Liver (tissue), 9 donors: ENCODE results near the gene NT5C1A. TPM values are rescaled to one million over a fixed set of nuclear protein-coding genes. Genes with fewer than 3 reads are reported as not detected.
A peak's percentile ranks its signal among the peaks of the same experiment; 100 is the strongest.

Source experiments
- DNase-seq: peaks from one replicate; pipeline ENCODE4 v3.0.0-alpha.2; 2017; ENCODE audit warnings: low spot score
- H3K27ac ChIP-seq, 2 donors: one replicate each; pipeline ENCODE4 v1.7.0; 2013; ENCODE audit warnings: inconsistent platforms in 2 of 2, low read length in 2 of 2, control low read depth in 1 of 2, low read depth in 1 of 2, mild to moderate bottlenecking in 1 of 2
- H3K27me3 ChIP-seq, 4 donors: one replicate each; pipeline versions ENCODE4 v1.6.1 to v1.7.0; 2013; ENCODE audit warnings: low read length in 3 of 4, inconsistent platforms in 1 of 4, mild to moderate bottlenecking in 1 of 4, moderate library complexity in 1 of 4; ENCODE audit not compliant: control insufficient read depth in 4 of 4, insufficient read depth in 4 of 4
- H3K36me3 ChIP-seq, 4 donors: one replicate each; pipeline versions ENCODE4 v1.6.1 to v1.7.0; 2013; ENCODE audit warnings: low read length in 3 of 4, mild to moderate bottlenecking in 3 of 4, low read depth in 1 of 4, moderate library complexity in 1 of 4; ENCODE audit not compliant: control insufficient read depth in 4 of 4, insufficient read depth in 3 of 4
- H3K4me1 ChIP-seq, 4 donors: one replicate each; pipeline versions ENCODE4 v1.6.1 to v1.7.0; 2013; ENCODE audit warnings: low read length in 3 of 4, mild to moderate bottlenecking in 3 of 4, moderate library complexity in 1 of 4; ENCODE audit not compliant: control insufficient read depth in 4 of 4, insufficient read depth in 4 of 4
- H3K4me3 ChIP-seq, 3 donors: one replicate each; pipeline versions ENCODE4 v1.6.1 to v1.7.0; 2013; ENCODE audit warnings: low read length in 3 of 3, control low read depth in 1 of 3, low read depth in 1 of 3, mild to moderate bottlenecking in 1 of 3
- H3K9ac ChIP-seq, 2 donors: one replicate each; pipeline ENCODE4 v1.7.0; 2013; ENCODE audit warnings: low read length in 2 of 2, mild to moderate bottlenecking in 2 of 2, moderate library complexity in 2 of 2, control low read depth in 1 of 2, low read depth in 1 of 2
- H3K9me3 ChIP-seq, 4 donors: one replicate each; pipeline versions ENCODE4 v1.6.1 to v1.7.0; 2013; ENCODE audit warnings: low read length in 3 of 4; ENCODE audit not compliant: control insufficient read depth in 4 of 4
- EGR1 ChIP-seq, 2 donors: IDR thresholded peaks; 2 replicates each; pipeline ENCODE4 v1.6.1; 2016 to 2018; ENCODE audit warnings: antibody characterized with exemption in 2 of 2, low read depth in 2 of 2
- FOXA1 ChIP-seq: IDR thresholded peaks from 2 replicates; pipeline ENCODE4 v1.6.1; 2016; ENCODE audit warnings: antibody characterized with exemption
- FOXA2 ChIP-seq: IDR thresholded peaks from 2 replicates; pipeline ENCODE4 v1.6.1; 2016; ENCODE audit warnings: antibody characterized with exemption
- GABPA ChIP-seq, 2 donors: IDR thresholded peaks in 1 of 2; conservative IDR thresholded peaks in 1 of 2; 2 replicates each; pipeline ENCODE4 v1.6.1; 2016; ENCODE audit warnings: antibody characterized with exemption in 2 of 2, mild to moderate bottlenecking in 1 of 2, moderate library complexity in 1 of 2
- JUND ChIP-seq, 2 donors: IDR thresholded peaks; 2 replicates each; pipeline ENCODE4 v1.6.1; 2016; ENCODE audit warnings: antibody characterized with exemption in 2 of 2
- NR2F2 ChIP-seq: IDR thresholded peaks from 2 replicates; pipeline ENCODE4 v1.6.1; 2016; ENCODE audit warnings: antibody characterized with exemption
- RXRA ChIP-seq, 2 donors: IDR thresholded peaks; 2 replicates each; pipeline ENCODE4 v1.6.1; 2017 to 2018; ENCODE audit warnings: antibody characterized with exemption in 2 of 2, mild to moderate bottlenecking in 1 of 2
- SP1 ChIP-seq: IDR thresholded peaks from 2 replicates; pipeline ENCODE4 v1.6.1; 2018; ENCODE audit warnings: antibody characterized with exemption, mild to moderate bottlenecking
- TAF1 ChIP-seq: conservative IDR thresholded peaks from 2 replicates; pipeline ENCODE4 v1.6.1; 2016; ENCODE audit warnings: antibody characterized with exemption, mild to moderate bottlenecking
- WGBS: extraction: QIAGEN DNeasy Blood & Tissue Kit; methylation state at CpG from one replicate; pipeline ENCODE4 v1.1.7; 2013; 5-methylcytosine and 5-hydroxymethylcytosine counted together
- polyA plus RNA-seq, 2 donors: library from polyadenylated mRNA; stranded (reverse) in 1 of 2; unstranded in 1 of 2; fragments of 200-250 nt in 1 of 2; fragments of >200 nt in 1 of 2; fragmentation: Nextera tagmentation in 1 of 2; extraction: Ambion mirVana in 1 of 2; gene quantifications; one replicate each; pipeline versions ENCODE4 v1.2.1 to v1.2.3, GENCODE V29; 2013 to 2015
- total RNA-seq, 2 donors: library from RNA; depleted of rRNA; stranded (reverse); fragments of >200 nt; gene quantifications; one replicate each; pipeline ENCODE4 v1.2.3, GENCODE V29; 2014
- TF ChIP-seq, protein P1 (sequence below): IDR thresholded peaks from 2 replicates; pipeline ENCODE4 v1.6.1; 2016; ENCODE audit warnings: antibody characterized with exemption, mild to moderate bottlenecking
- TF ChIP-seq, protein P2 (sequence below): IDR thresholded peaks from 2 replicates; pipeline ENCODE4 v1.6.1; 2016; ENCODE audit warnings: antibody characterized with exemption
- TF ChIP-seq, protein P3 (sequence below): IDR thresholded peaks from 2 replicates; pipeline ENCODE4 v1.6.1; 2016; ENCODE audit warnings: antibody characterized with exemption
- donor health status: healthy.
- donor health status: healthy.
- donor health status: healthy.
- donor health status: healthy.
- donor health status: healthy.

Gene NT5C1A
- total and polyA plus RNA-seq, 4 donors, result 0.05 to 0.08 TPM; not detected in 2

DNA sequence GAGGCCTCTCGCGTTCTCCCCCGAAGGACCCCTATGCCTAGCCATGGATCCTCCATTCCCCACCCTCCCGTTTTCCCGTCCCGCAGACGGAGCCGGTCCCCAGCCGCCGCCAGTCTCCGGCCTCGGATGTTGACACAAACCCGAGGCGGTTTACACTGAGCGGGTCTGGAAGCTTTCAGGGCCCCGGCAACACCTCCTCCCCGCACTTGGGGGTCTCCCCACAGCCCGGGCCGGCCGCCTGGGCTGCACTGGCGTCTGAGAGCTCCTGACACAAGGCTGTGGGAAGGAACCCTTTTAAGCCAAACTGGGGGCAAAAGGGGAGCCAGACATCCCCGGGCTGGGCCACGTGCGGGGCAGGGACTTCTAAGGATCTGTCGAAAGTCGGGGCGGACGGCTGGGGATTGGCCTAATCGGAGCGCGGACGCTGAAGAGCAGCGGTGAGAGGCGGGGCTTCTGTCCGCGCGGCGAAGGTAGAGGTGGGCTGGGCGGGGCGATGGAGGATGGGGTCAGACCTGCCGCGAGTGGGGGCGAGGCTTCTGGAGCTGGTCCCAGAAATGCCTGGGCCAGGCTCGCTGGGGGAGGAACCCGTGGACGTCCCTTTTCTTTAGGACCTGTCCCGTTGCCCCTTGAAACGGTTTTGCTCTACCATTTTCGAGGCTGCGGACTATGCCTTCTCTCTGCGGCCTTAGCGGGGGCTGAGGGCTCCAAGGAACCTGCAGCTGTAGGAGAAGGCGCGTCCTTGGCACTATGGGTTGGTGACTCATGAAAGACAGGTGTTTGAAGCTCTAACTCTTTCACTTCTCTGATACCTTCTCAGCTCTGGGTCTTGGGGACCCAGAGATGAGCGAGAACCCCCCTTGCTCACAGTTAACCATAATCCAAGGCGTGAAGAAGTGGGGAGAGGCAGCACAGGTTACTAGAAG is 20.5 kb upstream of the NT5C1A start:
- no peak overlapping the region for H3K9ac ChIP-seq
- no peak for TF ChIP-seq FOXA1
- no peak for TF ChIP-seq FOXA2

DNA sequence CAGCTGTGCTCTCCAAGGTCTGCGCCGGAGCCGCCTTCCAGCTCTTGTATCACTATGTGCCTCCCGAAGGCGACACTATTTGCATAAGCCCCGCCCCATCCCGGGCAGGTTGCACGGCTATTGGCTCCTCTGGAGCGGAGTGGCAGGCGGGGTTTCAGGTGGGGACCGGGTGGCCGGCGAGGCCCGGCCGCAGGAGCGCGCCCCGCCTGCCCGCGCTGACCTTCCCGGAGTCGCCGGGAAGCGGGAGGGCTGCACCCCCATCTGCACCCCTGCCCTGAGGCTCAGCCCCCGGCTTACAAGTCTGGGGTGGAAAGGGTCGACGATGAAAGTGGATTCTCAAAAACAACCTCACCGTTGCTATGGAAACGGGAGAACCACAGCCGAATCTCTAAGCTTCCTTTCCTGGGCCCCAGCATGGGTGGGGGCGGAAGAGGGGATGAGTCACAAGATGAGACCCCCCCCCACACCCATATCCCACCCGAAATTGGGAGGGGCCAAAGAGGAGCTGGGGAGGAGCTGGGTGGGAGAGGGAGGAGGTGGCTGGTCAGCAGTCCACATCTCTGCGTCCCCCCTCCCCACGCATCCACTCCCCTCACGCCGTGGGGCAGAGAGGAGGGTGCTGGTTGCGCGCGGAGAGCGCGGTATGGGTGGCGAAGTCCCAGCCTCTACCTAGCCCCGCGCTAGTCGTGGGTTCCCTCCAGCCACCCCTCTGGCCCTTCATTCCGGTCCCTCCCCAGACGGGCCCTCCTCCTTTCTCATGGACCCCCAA is 19.7 kb upstream of the NT5C1A start, which contains the start of gene HPCAL4:
TSS of gene HPCAL4 (minus strand) at position 51 of the 769 bp plus-strand sequence. CDS start 6,830 bp downstream, outside the sequence.
- Histone ChIP-seq H3K4me3 (peak within 1 kb of the TSS in 1 of 3 donors; percentile 35), H3K27ac (no peak within 1 kb of the TSS), H3K36me3 (no peaks in the 10 kb centered on the region), H3K4me1 (peaks cover 0 to 14% (median 10%) of the 10 kb centered on the region in 4 donors), H3K9me3 (no peaks in the 10 kb centered on the region), H3K9ac (no peak within 1 kb of the TSS), H3K27me3 (peaks cover 2 to 7% (median 5%) of the 10 kb centered on the region in 4 donors)
- 6% methylated on average over 47 of the region's 47 CpGs for WGBS
- DNase-seq, result peak; percentile 88
- TF ChIP-seq RXRA (IDR thresholded peaks at IDR 0.05), result no peak
- no peak for TF ChIP-seq JUND (IDR thresholded peaks at IDR 0.05)
- no peak for TF ChIP-seq GABPA (IDR thresholded peaks at IDR 0.05 in 1 of 2, conservative IDR thresholded peaks at IDR 0.05 in 1 of 2)
- no peak for TF ChIP-seq FOXA1
- no peak for TF ChIP-seq SP1
- no peak for TF ChIP-seq NR2F2

More for the DNA sequence above, 20.5 kb upstream of the NT5C1A start:
- H3K9me3 ChIP-seq, result no peaks in the 10 kb centered on the region
- no peak overlapping the region for H3K27ac ChIP-seq
- H3K27me3 ChIP-seq, result peaks cover 0 to 7% (median 2%) of the 10 kb centered on the region in 4 donors
- peaks cover 0 to 14% (median 10%) of the 10 kb centered on the region in 4 donors for H3K4me1 ChIP-seq
- DNase-seq, result no peak
- no peaks in the 10 kb centered on the region for H3K36me3 ChIP-seq
- peak overlapping the region in 1 of 3 donors; percentile 35 for H3K4me3 ChIP-seq
- WGBS, result 13% methylated on average over 56 of the region's 56 CpGs

DNA sequence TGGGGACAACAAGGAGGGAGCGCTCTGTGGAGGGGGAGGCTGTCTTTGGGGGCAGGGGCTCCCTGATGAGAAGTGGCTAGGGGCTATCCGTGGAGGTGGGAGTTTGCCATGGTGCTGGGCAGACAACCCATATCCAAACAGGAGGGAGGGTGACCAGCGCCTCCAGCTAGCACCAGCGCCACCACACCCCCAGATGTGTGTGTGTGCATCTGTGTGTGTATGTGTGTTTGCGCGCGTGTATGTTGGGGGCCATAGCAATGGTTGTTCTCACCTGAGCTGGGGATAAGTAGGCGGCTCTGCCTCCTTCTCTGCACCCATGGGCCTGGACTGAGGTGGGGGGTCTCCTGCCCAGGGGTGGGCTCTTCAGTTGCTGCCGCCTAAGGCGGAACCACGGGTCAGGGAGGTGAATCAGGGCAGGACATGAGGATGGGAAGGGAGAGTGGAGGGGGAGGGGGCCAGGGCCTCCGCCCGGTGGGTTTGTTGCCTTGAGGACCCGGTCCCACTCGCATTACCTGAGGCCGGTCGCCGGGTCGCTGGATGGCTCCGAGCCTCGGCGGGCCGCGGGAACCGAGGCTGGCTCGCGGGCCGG is 19.0 kb upstream of the NT5C1A start:
- TF ChIP-seq, protein P1, sequence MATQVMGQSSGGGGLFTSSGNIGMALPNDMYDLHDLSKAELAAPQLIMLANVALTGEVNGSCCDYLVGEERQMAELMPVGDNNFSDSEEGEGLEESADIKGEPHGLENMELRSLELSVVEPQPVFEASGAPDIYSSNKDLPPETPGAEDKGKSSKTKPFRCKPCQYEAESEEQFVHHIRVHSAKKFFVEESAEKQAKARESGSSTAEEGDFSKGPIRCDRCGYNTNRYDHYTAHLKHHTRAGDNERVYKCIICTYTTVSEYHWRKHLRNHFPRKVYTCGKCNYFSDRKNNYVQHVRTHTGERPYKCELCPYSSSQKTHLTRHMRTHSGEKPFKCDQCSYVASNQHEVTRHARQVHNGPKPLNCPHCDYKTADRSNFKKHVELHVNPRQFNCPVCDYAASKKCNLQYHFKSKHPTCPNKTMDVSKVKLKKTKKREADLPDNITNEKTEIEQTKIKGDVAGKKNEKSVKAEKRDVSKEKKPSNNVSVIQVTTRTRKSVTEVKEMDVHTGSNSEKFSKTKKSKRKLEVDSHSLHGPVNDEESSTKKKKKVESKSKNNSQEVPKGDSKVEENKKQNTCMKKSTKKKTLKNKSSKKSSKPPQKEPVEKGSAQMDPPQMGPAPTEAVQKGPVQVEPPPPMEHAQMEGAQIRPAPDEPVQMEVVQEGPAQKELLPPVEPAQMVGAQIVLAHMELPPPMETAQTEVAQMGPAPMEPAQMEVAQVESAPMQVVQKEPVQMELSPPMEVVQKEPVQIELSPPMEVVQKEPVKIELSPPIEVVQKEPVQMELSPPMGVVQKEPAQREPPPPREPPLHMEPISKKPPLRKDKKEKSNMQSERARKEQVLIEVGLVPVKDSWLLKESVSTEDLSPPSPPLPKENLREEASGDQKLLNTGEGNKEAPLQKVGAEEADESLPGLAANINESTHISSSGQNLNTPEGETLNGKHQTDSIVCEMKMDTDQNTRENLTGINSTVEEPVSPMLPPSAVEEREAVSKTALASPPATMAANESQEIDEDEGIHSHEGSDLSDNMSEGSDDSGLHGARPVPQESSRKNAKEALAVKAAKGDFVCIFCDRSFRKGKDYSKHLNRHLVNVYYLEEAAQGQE, result no peak
- TF ChIP-seq EGR1 (IDR thresholded peaks at IDR 0.05; ENCODE audit: low read depth in 2 of 2), result no peak
- TF ChIP-seq, protein P2, sequence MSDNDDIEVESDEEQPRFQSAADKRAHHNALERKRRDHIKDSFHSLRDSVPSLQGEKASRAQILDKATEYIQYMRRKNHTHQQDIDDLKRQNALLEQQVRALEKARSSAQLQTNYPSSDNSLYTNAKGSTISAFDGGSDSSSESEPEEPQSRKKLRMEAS, result no peak
- TF ChIP-seq JUND (IDR thresholded peaks at IDR 0.05), result no peak
- no peak for TF ChIP-seq TAF1
- no peak for TF ChIP-seq GABPA (IDR thresholded peaks at IDR 0.05 in 1 of 2, conservative IDR thresholded peaks at IDR 0.05 in 1 of 2)
- TF ChIP-seq, protein P3, sequence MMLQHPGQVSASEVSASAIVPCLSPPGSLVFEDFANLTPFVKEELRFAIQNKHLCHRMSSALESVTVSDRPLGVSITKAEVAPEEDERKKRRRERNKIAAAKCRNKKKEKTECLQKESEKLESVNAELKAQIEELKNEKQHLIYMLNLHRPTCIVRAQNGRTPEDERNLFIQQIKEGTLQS, result no peak
- H3K27ac ChIP-seq, result no peak overlapping the region
- H3K4me3 ChIP-seq, result peak overlapping the region in 1 of 3 donors; percentile 35
- H3K9ac ChIP-seq, result no peak overlapping the region
- no peaks in the 10 kb centered on the region for H3K36me3 ChIP-seq
- WGBS, result 14% methylated on average over 28 of the region's 28 CpGs
- no peak for DNase-seq
- H3K27me3 ChIP-seq, result peaks cover 4 to 7% (median 5%) of the 10 kb centered on the region in 4 donors
- H3K4me1 ChIP-seq, result peaks cover 0 to 14% (median 10%) of the 10 kb centered on the region in 4 donors
- no peaks in the 10 kb centered on the region for H3K9me3 ChIP-seq
